IMR-90 (cell line): ENCODE results near the gene SLC29A1.

Source experiments
- BHLHE40 ChIP-seq: fragments of 150-350 bp; IDR thresholded peaks from 2 replicates; pipeline ENCODE4 v1.6.1; 2016; ENCODE audit warnings: mild to moderate bottlenecking, low read depth, low read length
- CEBPB ChIP-seq: IDR thresholded peaks from 2 replicates; pipeline ENCODE4 v1.6.1; 2012; ENCODE audit warnings: low read depth, low read length, improper control_type of control experiment
- CTCF ChIP-seq: conservative IDR thresholded peaks from 2 replicates; pipeline ENCODE4 v1.5.1; 2012; ENCODE audit warnings: mild to moderate bottlenecking, low read depth, low read length, improper control_type of control experiment
- ELK1 ChIP-seq: fragments of 150-350 bp; IDR thresholded peaks from 2 replicates; pipeline ENCODE4 v1.6.1; 2016; ENCODE audit warnings: low read depth, mild to moderate bottlenecking, low read length, moderate library complexity, borderline replicate concordance
- MAFK ChIP-seq: IDR thresholded peaks from 2 replicates; pipeline ENCODE4 v1.6.1; 2012; ENCODE audit warnings: low read depth, low read length, improper control_type of control experiment
- MXI1 ChIP-seq: IDR thresholded peaks from 2 replicates; pipeline ENCODE4 v1.6.1; 2012; ENCODE audit warnings: low read depth, mild to moderate bottlenecking, low read length, moderate library complexity, borderline replicate concordance
- POLR2A ChIP-seq: IDR thresholded peaks from 2 replicates; pipeline ENCODE4 v1.6.1; 2012; ENCODE audit warnings: mild to moderate bottlenecking, low read depth, low read length
- RAD21 ChIP-seq: IDR thresholded peaks from 2 replicates; pipeline ENCODE4 v1.6.1; 2012; ENCODE audit warnings: low read length, improper control_type of control experiment
- RFX5 ChIP-seq: IDR thresholded peaks from 2 replicates; pipeline ENCODE4 v1.8.0; 2012; ENCODE audit warnings: low read depth, mild to moderate bottlenecking, low read length, moderate library complexity
- TF ChIP-seq, protein P1 (sequence below): fragments of 150-350 bp; IDR thresholded peaks from 2 replicates; pipeline ENCODE4 v1.6.1; 2017; ENCODE audit warnings: mild to moderate bottlenecking, antibody characterized with exemption, low read length, low read depth

DNA sequence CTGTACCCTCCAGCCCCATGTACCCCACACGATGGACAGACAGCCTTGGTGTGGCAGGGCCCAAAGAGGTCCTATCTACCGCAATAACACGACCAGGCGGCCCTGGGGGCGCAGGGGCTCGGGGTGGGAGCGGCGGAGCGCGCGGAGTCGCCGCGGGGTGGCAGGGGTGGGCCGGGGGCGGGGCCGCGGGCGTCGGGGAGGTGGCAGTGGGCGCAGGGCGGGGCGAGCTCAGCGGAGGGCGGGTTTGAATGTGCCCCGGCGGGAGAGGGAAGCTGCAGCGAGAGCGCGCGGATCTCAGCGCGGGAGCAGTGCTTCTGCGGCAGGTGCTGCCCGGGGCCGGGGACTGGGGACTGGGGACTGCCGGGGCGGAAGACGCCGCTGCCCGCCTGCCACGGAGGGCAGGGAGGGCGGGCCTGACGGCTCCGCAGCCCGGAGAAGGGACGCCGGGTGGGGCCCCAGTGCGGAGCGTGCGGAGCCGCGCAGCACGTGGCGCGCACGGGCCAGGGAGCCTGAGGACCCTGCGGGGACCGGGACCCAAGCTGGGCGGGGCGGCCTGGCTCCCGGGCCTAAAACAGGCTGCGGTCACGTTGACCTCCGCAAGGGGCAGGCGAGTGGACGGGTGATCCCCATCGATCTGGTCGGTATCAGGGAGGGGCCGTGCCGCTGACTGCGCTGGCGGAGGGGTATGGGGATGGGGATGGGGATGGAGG, at the start of gene SLC29A1:
- no peak; the same call in 1 of the 2 replicates for TF ChIP-seq CTCF
- TF ChIP-seq RAD21, result no peak
- no peak for TF ChIP-seq POLR2A
- no peak for TF ChIP-seq ELK1
- TF ChIP-seq MAFK, result no peak
- no peak for TF ChIP-seq CEBPB
- no peak for TF ChIP-seq RFX5
- TF ChIP-seq MXI1, result peak; percentile 89; the same call in 1 of the 2 replicates
- TF ChIP-seq, protein P1, sequence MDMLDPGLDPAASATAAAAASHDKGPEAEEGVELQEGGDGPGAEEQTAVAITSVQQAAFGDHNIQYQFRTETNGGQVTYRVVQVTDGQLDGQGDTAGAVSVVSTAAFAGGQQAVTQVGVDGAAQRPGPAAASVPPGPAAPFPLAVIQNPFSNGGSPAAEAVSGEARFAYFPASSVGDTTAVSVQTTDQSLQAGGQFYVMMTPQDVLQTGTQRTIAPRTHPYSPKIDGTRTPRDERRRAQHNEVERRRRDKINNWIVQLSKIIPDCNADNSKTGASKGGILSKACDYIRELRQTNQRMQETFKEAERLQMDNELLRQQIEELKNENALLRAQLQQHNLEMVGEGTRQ, result peak; percentile 41; the same call in 1 of the 2 replicates
- peak; percentile 69; the same call in 1 of the 2 replicates for TF ChIP-seq BHLHE40
